SK-N-MC (cell line): ENCODE results near the gene SLC4A11.

Experiments
- EZH2 ChIP-seq: fragments of 200-600 bp; sonication (generic); IDR thresholded peaks from one replicate; pipeline ENCODE4 v1.6.1; 2017; ENCODE audit warnings: antibody characterized with exemption
- POLR2AphosphoS5 ChIP-seq: IDR thresholded peaks from 2 replicates; pipeline ENCODE4 v1.6.1; 2012; ENCODE audit warnings: mild to moderate bottlenecking, low read depth, low read length, borderline replicate concordance

- TF ChIP-seq POLR2AphosphoS5 (no peak), EZH2 (no peak)
These were observed 45.0 kb downstream of the SLC4A11 start for GRCh38 chr20:3193806-3194616.
